ENCODE data around the gene RDH8. TPM values are rescaled to one million over a fixed set of nuclear protein-coding genes. Genes with fewer than 3 reads are reported as not detected.

Gene RDH8
- total RNA-seq, 1 donor from 2014 or later = not detected

- Mint-ChIP-seq H3K4me3 (ENCODE audit: unreplicated experiment) (peak overlapping the region; percentile 55), H3K36me3 (ENCODE audit: low read depth, unreplicated experiment) (peaks cover 10% of the 10 kb centered on the region), H3K27me3 (ENCODE audit: low read depth, unreplicated experiment) (peaks cover 20% of the 10 kb centered on the region), H3K27ac (ENCODE audit: unreplicated experiment) (peak overlapping the region; percentile 91), H3K4me1 (ENCODE audit: low read depth, unreplicated experiment) (peaks cover 21% of the 10 kb centered on the region), H3K9me3 (ENCODE audit: unreplicated experiment) (peaks cover 2% of the 10 kb centered on the region)
- peaks cover 19% of the 10 kb centered on the region for H3K27me3 ChIP-seq (ENCODE audit: insufficient read depth, low read length)
- no peak overlapping the region for H2AFZ ChIP-seq (ENCODE audit: low read depth, low read length)
- H3K4me2 ChIP-seq (ENCODE audit: low read length) = peak overlapping the region; percentile 3
- no peak for TF ChIP-seq CTCF (IDR thresholded peaks at IDR 0.05; ENCODE audit: insufficient read depth, low read depth, low read length)
- peak; percentile 47 for DNase-seq (ENCODE audit: low read depth)
- no peak for FAIRE-seq
- no peaks in the 10 kb centered on the region for H3K79me2 ChIP-seq (ENCODE audit: insufficient read depth, low read length)
- peaks cover 5% of the 10 kb centered on the region for H4K20me1 ChIP-seq (ENCODE audit: insufficient read depth, low read length)
- no peak overlapping the region for H3K4me3 ChIP-seq (ENCODE audit: insufficient read depth, low read depth, low read length)
- H3K27ac ChIP-seq (ENCODE audit: low read depth, low read length) = peak overlapping the region; percentile 89
- no peaks in the 10 kb centered on the region for H3K9me3 ChIP-seq (ENCODE audit: insufficient read depth, low read depth, low read length)
- H3K9ac ChIP-seq (ENCODE audit: low read length) = peak overlapping the region; percentile 78
- H3K36me3 ChIP-seq (ENCODE audit: insufficient read depth, low read length) = no peaks in the 10 kb centered on the region
- peaks cover 26% of the 10 kb centered on the region for H3K4me1 ChIP-seq (ENCODE audit: insufficient read depth, low read length)
These were observed 5.7 kb upstream of the RDH8 start for GRCh38 chr19:10007371-10008183.

- H3K4me3 Mint-ChIP-seq (ENCODE audit: unreplicated experiment) = peak overlapping the region; percentile 55
- Histone ChIP-seq H3K4me2 (ENCODE audit: low read length) (peak overlapping the region; percentile 75), H3K9ac (ENCODE audit: low read length) (peak overlapping the region; percentile 78), H3K27ac (ENCODE audit: low read depth, low read length) (peak overlapping the region; percentile 89), H3K36me3 (ENCODE audit: insufficient read depth, low read length) (no peaks in the 10 kb centered on the region), H4K20me1 (ENCODE audit: insufficient read depth, low read length) (peaks cover 5% of the 10 kb centered on the region), H3K4me3 (ENCODE audit: insufficient read depth, low read depth, low read length) (no peak overlapping the region), H3K27me3 (ENCODE audit: insufficient read depth, low read length) (peaks cover 24% of the 10 kb centered on the region), H3K79me2 (ENCODE audit: insufficient read depth, low read length) (no peaks in the 10 kb centered on the region), H3K9me3 (ENCODE audit: insufficient read depth, low read depth, low read length) (no peaks in the 10 kb centered on the region), H3K4me1 (ENCODE audit: insufficient read depth, low read length) (peaks cover 26% of the 10 kb centered on the region), H2AFZ (ENCODE audit: low read depth, low read length) (no peak overlapping the region)
- peaks cover 21% of the 10 kb centered on the region for H3K4me1 Mint-ChIP-seq (ENCODE audit: low read depth, unreplicated experiment)
- no peak for FAIRE-seq
- H3K9me3 Mint-ChIP-seq (ENCODE audit: unreplicated experiment) = peaks cover 2% of the 10 kb centered on the region
- TF ChIP-seq CTCF (IDR thresholded peaks at IDR 0.05; ENCODE audit: insufficient read depth, low read depth, low read length) = no peak
- TF ChIP-seq EZH2 (IDR thresholded peaks at IDR 0.05; ENCODE audit: insufficient read depth, low read length) = no peak
- H3K36me3 Mint-ChIP-seq (ENCODE audit: low read depth, unreplicated experiment) = peaks cover 8% of the 10 kb centered on the region
- H3K27ac Mint-ChIP-seq (ENCODE audit: unreplicated experiment) = peak overlapping the region; percentile 91
- no peak for DNase-seq (ENCODE audit: low read depth)
- peaks cover 18% of the 10 kb centered on the region for H3K27me3 Mint-ChIP-seq (ENCODE audit: low read depth, unreplicated experiment)
These were observed 5.0 kb upstream of the RDH8 start for GRCh38 chr19:10008184-10008765.
